NCI-H1930 (cell line): ENCODE results near the gene SOX13.
A peak's percentile ranks its signal among the peaks of the same experiment; 100 is the strongest.
"Not testable (repeated sequence)": the region's sequence is repeated elsewhere in the genome, so short reads cannot be mapped to it uniquely, and the experiment has no call there.

Experiments
- DNase-seq, 2 experiments: peaks; one replicate each; lab custom pipeline; 2025; lab: John Stamatoyannopoulos, UW

SOX13 gene

GRCh38 chr1:204072931-204073836, at the start of gene SOX13:
Gene SOX13 (plus strand): TSS chr1:204073115. CDS start chr1:204112916, 39,801 bp downstream.
- peak; percentile 62 to 68 for DNase-seq

- DNase-seq: no peak
Observed at GRCh38 chr1:204025917-204026707, 46.8 kb upstream of the SOX13 start.

- no peak for DNase-seq
Observed at GRCh38 chr1:204027446-204027845, 45.5 kb upstream of the SOX13 start.

GRCh38 chr1:204029016-204029415, 43.9 kb upstream of the SOX13 start:
- no peak for DNase-seq

- no peak for DNase-seq
Observed at GRCh38 chr1:204031098-204031710, 41.7 kb upstream of the SOX13 start.

- no peak for DNase-seq
Observed at GRCh38 chr1:204032642-204033235, 40.2 kb upstream of the SOX13 start.

- no peak for DNase-seq
Observed at GRCh38 chr1:204033306-204033705, 39.6 kb upstream of the SOX13 start.

- no peak for DNase-seq
Observed at GRCh38 chr1:204036882-204037655, 35.8 kb upstream of the SOX13 start.

DNA sequence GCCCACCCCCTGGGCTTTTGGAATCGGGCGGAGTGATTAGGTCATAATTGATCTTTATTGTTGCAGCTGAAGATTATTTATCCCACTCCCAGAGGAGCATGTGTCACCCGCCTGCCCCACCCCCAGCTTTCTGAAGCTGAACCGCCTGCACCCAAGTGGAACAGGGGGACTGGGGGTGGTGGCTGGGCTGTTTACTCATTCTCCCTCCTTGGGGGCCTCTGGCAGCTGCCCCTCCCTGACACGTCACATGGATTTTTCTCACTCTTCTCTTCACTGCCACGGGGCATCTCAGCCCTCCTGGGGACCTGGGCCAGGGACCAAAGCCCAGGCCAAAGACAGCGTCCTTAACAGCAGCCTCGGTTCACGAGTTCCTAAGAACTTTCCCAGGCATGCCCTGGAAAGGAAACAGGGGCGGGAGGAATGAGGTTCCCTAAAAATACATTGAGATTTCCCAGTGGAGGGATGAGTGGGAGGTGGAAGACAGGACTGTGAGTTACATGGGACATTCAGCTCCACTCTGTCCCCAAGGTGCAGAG, 31.6 kb upstream of the SOX13 start:
- no peak for DNase-seq

- no peak for DNase-seq
Observed at GRCh38 chr1:204041803-204042505, 31.0 kb upstream of the SOX13 start.

DNA sequence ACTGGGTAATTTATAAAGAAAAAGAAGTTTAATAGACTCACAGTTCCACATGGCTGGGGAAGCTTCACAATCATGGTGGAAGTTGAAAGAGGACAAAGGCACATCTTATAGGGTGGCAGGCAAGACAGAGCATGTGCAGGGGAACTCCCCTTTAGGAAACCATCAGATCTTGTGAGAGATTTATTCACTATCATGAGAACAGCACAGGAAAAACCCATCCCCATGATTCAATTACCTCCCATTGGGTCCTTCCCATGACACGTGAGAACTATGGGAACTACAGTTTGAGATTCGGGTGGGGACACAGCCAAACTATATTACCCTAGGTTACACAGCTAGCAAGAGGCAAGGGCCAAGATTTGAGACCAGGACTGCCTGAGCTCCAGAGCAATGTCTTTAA, 30.4 kb upstream of the SOX13 start:
- DNase-seq: no peak

- DNase-seq: no peak
Observed at GRCh38 chr1:204043680-204044079, 29.2 kb upstream of the SOX13 start.

- no peak for DNase-seq
Observed at GRCh38 chr1:204044448-204044847, 28.5 kb upstream of the SOX13 start.

DNA sequence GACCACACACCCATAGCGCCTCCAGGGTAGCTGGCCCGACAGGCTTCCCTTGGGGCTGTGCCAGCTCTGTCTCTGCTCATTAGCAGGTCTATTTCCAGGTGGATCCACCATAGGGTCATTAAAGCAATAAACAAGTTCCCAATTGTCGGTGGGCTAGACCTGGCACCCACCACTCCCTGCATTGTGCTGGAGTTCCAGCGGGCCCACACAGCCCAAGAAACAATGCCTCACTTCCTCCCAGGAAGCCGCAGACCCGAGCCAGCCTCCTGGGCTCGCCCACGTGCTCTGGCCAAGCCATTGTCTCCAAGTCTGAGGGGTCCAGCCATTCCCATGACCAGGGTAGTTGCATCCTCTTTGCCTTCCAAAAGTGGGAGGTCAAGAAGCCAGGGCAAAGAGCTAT, 27.5 kb upstream of the SOX13 start:
- no peak for DNase-seq

GRCh38 chr1:204046346-204046745, 26.6 kb upstream of the SOX13 start:
- no peak for DNase-seq

DNA sequence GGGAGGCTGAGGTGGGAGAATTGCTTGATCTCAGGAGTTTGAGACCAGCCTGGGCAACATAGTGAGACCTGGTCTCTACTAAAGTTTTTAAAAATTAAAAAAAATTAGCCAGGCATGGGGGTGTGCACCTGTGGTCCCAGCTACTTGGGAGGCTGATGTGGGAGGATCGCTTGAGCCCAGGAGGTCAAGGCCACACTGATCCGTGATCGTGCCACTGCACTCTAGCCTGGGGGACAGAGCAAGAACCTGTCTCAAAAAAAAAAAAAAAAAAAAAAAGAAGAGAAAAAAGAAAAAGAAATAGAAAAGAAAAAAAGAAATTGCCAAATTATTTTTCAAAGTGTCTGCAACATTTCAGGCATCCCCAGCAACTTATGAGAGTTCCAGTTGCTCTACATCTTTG, 24.1 kb upstream of the SOX13 start:
- DNase-seq: not testable (repeated sequence)

GRCh38 chr1:204051258-204051657, 21.7 kb upstream of the SOX13 start:
- no peak for DNase-seq

DNA sequence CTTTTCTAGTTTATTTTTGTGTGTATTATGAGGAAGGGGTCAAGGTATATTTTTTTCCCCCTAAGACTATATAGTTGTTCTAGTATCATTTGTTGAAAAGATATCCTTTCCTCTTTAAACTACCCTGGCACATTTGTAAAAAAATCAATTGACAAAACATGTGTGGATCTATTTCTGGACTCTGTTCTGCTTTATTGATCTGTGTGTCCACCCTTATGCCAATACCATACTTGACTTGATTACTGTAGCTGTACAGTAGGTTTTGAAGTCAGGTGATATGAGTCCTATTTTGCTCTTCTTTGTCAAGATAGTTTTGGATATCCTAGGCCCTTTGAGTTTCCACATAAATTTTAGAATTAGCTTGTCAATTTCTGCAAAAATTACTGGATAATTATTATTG, 21.2 kb upstream of the SOX13 start:
- no peak for DNase-seq

- DNase-seq: no peak
Observed at GRCh38 chr1:204053893-204054292, 19.0 kb upstream of the SOX13 start.

- no peak for DNase-seq
Observed at GRCh38 chr1:204059970-204060369, 12.9 kb upstream of the SOX13 start.

- no peak for DNase-seq
Observed at GRCh38 chr1:204062106-204062505, 10.8 kb upstream of the SOX13 start.
